GM12891 (cell line): Measurements from ENCODE around the gene FARS2.

Experiments used
- POLR2A ChIP-seq: IDR thresholded peaks from 2 replicates; pipeline ENCODE4 v1.6.1; 2011; ENCODE audit warnings: low read depth, low read length, control low read depth
- POLR2AphosphoS5 ChIP-seq: IDR thresholded peaks from 2 replicates; pipeline ENCODE4 v1.6.1; 2011; ENCODE audit warnings: low read depth, low read length, control low read depth
- TAF1 ChIP-seq: IDR thresholded peaks from 2 replicates; pipeline ENCODE4 v1.6.1; 2011; ENCODE audit warnings: low read depth, low read length, control low read depth

DNA sequence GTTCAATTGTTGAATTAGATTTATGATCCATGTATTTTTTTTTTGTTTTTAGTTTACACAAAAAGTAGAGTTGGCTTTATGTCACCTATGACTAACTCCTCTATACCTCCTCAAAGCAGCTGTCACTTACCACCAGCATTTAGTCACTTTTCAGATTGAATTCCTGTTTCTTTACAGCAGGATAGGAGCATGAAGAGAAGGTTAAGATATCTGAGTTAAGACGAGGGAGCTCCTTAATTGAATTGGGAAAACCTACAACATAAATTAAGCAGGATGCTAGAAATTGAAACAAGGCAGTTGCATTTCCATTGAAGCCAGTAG lies 237.2 kb downstream of the FARS2 start:
- TF ChIP-seq POLR2AphosphoS5: no peak
- no peak for TF ChIP-seq POLR2A
- no peak for TF ChIP-seq TAF1
